GM19328 (cell line): ENCODE results near the gene STAT6.
A peak's percentile ranks its signal among the peaks of the same experiment; 100 is the strongest.

Experiments used
- ATAC-seq: cut with Tn5 transposase; IDR thresholded peaks from one replicate; pipeline ENCODE4 v1.9.1; 2021; ENCODE audit warnings: mild to moderate bottlenecking, moderate library complexity; ENCODE audit not compliant: unreplicated experiment

STAT6 gene, protein sequence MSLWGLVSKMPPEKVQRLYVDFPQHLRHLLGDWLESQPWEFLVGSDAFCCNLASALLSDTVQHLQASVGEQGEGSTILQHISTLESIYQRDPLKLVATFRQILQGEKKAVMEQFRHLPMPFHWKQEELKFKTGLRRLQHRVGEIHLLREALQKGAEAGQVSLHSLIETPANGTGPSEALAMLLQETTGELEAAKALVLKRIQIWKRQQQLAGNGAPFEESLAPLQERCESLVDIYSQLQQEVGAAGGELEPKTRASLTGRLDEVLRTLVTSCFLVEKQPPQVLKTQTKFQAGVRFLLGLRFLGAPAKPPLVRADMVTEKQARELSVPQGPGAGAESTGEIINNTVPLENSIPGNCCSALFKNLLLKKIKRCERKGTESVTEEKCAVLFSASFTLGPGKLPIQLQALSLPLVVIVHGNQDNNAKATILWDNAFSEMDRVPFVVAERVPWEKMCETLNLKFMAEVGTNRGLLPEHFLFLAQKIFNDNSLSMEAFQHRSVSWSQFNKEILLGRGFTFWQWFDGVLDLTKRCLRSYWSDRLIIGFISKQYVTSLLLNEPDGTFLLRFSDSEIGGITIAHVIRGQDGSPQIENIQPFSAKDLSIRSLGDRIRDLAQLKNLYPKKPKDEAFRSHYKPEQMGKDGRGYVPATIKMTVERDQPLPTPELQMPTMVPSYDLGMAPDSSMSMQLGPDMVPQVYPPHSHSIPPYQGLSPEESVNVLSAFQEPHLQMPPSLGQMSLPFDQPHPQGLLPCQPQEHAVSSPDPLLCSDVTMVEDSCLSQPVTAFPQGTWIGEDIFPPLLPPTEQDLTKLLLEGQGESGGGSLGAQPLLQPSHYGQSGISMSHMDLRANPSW

DNA sequence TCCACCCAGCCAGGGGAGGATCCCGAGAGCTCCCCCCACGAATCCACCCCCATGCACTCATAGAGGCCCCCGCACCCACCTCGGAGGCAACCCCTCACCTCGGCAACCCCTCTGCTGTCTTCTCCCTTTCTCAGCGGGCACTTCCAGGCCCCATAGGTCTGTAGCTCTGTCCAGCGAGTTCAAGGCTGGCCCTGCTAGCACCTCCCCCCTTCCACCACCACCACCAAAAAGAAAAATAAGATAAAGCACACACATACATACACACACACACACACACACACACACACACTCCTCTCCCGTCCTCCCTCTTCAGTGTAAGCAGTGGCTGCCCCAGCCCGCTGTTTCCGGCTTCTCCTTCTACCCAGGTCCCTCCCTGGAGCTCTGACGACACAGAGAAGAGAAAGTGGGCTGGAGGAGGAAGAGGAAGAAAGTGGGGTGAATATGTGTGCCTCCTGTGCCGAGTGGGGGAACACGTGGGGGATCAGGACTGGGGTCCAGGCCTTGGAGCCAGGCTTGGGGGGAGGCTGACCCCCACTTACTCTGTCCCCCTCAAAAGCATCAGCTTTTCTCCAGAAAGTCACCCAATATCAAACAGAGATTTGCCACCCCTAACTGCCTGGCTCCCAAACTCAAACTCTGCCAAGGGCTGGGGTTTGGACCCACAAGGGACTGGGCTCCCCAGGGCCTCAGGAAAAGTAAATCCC, at the start of gene STAT6:
Gene STAT6, minus strand, starts transcription at position 332 of the 704 bp plus-strand sequence. CDS start 3,084 bp downstream, outside the sequence.
- peak; percentile 42 for ATAC-seq

DNA sequence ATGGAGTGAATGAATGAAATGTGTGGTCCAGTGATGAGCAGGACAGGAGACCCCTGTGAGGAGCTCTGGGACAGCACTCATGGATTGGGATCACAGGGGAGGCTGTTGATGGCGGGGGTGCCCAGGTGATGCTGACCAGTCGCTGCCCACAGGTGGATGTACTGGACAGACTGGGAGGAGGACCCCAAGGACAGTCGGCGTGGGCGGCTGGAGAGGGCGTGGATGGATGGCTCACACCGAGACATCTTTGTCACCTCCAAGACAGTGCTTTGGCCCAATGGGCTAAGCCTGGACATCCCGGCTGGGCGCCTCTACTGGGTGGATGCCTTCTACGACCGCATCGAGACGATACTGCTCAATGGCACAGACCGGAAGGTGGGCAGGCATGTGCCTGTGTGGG, 49.6 kb upstream of the STAT6 start:
- ATAC-seq: no peak

DNA sequence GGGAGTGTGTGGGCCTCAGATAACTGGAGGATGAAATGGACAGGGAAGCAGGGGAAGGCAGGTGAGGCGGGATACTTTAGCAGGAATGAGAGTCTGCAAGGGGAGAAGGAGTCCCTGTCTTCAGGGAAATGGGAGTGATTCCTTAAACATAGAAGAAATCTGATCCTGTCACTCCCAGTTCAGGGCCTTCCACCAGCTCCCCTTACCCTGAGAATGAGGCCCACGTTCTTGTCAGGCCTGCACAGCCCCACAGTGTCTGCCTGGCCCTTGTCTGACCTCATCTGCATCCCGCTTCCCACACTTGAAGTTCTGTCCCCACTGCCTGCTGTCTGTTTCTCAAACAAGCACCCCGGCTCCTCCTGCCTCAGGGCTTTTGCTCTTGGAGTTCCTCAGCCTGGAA, 48.9 kb upstream of the STAT6 start:
- no peak for ATAC-seq

DNA sequence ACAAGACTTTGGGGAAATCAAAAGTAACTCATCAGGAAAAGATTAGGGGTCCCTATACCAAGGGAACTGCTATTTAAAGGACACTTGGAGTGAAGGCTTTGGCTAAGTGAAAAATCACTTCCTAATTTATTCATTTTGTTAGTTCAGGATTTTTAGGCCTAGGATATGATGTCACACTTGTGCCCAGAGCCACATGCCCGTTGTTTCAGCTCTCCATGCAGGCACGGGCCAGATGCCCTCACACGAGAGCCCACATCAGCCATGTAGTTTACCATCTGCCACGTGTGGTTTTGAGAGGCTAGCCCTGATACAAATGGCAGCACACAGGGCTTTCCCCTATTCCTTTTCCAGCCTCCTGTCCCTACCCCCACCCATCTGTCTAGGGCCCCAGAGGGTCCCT, 48.1 kb upstream of the STAT6 start:
- ATAC-seq: no peak

DNA sequence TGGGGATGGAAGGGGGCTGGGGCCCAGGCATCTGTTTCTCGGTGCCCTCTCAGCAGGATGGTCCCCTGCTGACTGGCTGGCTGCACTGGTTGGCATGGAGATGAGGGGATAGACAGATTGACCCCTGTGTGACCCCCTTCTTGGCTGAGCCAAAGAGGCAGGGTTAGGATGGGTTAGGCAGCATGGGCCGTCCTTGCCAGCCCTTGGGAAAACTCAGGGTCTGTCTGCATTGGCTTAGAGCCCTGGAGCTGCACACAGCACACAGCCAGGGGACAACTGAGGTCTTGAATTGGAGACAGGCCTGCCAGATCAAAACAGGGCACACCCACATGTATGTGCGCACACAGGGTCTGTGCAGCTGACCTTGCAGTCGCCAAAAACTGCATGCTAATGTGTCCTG, 47.5 kb upstream of the STAT6 start:
- ATAC-seq: no peak

DNA sequence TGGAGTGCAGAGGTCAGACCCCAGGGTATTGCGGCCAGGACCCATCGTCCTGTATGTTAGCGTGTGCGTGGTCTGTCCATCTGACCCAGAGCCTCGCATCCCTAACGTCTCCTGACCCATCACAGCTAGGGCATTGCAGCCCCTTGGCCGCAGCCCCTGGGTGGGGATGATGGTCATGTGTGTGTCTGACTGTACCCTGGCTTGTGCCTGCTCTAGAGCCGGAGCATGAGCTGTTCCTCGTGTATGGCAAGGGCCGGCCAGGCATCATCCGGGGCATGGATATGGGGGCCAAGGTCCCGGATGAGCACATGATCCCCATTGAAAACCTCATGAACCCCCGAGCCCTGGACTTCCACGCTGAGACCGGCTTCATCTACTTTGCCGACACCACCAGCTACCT, 47.0 kb upstream of the STAT6 start:
- ATAC-seq: no peak

DNA sequence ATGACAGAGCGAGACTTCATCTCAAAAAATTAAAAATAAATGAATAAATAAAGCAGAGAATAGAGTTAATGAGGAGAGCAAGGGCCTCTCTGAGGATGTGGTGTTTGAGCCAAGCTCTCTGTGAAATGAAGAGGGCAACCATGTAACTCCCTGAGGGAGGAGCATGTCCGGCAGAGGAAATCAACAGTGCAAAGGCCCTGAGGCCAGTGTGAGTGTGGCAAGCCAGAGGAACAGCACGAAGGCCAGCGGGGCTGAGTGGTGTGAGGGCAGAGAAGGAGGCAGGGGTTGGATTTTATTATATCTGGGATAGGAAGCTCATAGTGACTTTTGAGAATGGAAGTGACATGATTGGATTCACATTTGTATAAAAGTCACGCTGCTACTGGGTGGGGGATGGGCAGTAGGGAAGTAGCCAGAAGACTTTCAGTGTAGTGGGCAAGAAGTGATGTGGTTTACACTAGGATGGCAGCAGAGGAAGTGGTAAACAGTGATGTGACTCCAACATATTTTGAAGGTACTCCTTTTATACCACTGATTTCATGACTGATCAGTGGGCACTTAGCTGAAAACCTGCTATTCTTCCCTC, 46.5 kb upstream of the STAT6 start:
- ATAC-seq: no peak

DNA sequence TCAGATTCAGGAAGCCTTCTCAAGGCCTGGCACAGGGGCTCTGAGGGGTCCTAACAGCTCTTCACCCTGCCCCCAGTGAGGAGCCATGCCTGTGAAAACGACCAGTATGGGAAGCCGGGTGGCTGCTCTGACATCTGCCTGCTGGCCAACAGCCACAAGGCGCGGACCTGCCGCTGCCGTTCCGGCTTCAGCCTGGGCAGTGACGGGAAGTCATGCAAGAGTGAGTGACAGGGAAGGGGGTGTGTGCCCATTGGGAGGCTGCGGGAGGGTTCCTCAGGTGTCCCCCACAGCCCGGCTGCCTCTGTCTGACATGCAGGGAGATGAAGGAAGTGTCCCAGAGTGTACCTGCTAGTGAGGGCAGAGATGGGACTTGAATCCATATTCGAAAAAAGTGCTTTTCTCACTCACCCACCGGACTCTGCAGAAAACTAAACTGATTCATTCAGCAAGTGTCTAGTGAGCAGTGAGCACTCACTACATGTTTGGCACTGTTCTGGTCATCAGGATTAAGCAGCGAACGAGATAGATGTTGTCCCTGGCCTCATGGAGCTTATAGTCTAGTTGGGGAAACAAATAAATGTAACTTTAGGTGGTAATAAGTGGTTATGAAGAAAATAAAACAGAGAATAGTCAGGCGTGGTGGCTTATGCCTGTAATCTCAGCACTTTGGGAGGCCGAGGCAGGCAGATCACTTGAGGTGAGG, 45.7 kb upstream of the STAT6 start:
- ATAC-seq: no peak

DNA sequence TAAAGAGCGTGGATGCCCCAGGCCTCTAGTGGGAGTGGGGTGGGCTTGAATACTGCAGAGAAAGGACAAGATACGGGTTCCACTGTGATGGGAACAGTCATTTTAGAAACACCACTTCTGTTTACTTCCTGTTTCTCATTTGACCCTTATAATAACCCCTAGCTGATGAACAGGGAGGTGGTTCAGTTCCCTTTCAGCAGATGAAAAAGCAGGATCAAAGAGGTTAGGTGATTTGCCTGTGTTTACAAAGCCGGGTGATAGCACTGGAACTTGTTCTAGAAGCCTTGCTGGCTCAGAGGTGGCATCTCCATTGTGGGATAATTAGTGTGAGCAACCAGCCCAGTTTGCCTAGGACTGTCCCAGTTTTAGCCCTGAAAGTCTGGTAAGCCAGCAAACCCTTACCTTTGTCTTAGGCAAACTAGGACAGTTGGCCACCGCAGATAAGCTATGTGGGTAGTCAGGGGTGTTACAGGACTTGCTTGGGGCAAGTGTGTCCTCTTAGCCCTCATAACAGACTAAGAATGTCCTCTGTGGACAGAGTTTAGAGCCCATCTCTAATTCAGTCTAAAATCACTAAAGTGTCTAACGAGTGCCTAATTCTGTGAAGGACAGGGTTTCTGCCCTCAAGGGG, 43.8 kb upstream of the STAT6 start:
- no peak for ATAC-seq

DNA sequence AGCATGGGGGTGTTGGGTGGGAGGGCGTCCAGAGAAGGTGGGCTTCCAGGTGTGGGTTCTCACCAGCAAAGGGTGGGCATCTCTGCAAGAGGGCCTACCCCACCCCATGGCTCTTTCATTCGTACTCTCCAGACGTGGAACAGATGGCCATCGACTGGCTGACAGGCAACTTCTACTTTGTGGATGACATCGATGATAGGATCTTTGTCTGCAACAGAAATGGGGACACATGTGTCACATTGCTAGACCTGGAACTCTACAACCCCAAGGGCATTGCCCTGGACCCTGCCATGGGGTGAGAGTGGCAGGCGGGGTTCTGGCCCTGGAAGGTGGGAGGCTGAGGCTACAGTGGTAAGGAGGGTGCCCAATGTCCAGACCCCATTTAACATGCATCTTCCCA, 42.9 kb upstream of the STAT6 start:
- ATAC-seq: no peak

DNA sequence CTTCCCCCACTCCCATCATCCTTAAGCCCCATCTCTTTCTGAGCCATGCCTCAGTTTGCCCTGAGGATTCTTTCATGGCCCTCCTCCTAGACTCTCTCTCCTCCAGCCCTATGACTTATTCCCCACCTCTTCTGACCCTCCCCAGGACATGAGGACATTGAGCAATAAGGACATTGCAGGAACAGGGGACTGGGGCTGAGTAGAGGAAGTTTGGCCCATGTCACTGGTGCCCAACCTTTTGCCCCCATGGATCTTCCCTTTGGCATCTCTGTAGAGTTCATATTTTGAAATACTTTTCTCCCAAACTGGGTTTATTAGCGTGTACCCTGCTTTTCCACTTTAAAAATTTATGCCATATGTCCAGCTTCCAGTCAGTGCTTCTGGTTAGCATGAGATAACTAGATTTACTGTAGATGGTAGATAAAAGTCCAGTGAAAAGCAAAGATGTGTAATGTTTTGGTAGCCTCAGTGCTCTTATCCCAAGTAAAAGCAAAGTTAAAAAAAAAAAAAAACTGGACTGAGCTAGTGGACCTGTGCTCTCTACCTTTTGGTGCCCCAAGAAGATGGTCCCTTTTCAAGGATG, 42.3 kb upstream of the STAT6 start:
- no peak for ATAC-seq

DNA sequence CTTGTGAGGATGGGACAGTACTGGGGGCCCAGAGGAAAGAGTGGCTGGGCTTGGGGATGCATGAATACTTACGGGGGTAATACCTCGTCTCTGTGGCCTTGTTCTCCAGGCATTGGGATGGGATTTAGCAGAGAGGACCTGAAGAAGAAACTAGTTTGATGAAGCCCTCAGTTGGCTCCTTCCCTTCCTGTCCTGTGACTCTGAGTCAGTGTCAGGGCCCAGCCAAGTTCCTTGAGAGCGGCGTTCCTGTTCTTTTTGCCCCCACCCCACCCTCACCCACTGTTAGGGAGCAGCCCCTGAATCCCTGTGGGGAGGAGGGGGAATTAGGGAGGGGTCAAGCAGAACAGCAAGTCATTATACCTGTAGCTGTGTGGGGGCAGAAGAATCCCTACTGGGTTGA, 41.5 kb upstream of the STAT6 start:
- no peak for ATAC-seq

DNA sequence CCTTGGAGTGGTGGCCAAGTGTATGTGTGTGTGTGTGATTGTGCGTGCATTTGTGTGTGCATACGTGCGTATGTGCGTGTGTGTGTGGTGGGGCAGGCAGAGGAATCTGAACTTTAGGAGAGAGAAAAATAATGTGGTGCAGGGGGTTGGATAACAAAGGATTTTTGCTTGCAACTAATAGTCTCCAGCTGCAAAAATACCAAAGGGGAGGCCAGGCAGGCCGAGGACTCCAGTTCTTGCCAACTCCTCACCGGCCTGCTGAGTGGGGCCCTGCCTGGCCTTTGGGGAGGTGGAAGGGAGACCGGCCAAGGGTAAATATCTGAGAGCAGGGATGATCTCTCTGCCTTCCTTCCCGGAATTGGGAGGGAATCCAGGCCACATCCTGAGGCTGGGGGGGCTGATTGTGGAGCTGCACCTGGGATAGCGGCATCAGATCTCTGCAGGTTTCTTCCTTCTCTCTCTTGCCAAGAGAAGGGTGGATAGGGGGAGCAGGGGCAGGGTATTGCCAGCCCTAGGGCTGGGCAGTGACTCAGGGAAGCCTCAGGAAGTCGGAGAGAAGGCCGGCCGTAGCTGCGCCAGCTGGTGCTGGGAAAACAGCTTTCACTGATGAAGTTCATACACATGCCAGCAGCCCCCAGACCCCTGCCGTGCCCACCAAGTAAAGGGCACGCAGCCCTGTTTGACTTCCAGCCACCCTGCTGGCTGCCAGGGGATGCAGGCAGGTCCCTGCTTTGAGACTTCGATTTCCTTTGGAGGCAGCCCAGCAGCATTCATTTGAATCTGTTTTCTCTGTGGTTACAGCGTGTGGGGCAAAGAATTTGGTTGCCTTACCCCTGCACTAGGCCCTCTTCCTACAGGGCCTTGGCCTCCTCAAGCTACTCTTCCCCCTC, 40.8 kb upstream of the STAT6 start:
- no peak for ATAC-seq

DNA sequence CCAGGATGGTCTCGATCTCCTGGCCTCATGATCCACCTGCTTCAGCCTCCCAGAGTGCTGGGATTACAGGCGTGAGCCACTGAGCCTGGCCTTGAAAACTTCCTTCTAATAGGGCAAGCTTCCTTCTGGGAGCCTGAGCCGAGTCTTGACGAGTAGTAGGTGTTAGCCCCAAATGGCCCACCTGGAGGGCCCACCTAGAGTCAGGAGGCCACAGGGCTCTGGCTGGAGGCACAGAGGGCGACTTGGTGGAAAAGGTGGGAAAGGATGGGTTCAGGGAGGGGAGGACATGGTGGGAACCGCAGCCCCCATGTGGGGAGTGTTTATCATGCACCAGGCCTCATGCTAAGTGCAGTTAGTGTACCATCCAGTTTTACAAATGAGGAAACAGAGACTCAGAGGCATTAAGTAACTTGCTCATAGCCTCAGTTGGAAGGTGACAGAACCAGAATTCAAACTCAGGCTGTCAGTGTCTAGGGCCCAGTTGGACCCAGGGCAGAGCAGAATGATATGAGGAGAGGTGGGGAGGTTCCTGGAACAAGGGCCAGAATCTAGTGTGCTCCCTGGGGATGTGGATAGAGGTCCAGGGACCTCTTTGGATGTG, 39.3 kb upstream of the STAT6 start:
- no peak for ATAC-seq

DNA sequence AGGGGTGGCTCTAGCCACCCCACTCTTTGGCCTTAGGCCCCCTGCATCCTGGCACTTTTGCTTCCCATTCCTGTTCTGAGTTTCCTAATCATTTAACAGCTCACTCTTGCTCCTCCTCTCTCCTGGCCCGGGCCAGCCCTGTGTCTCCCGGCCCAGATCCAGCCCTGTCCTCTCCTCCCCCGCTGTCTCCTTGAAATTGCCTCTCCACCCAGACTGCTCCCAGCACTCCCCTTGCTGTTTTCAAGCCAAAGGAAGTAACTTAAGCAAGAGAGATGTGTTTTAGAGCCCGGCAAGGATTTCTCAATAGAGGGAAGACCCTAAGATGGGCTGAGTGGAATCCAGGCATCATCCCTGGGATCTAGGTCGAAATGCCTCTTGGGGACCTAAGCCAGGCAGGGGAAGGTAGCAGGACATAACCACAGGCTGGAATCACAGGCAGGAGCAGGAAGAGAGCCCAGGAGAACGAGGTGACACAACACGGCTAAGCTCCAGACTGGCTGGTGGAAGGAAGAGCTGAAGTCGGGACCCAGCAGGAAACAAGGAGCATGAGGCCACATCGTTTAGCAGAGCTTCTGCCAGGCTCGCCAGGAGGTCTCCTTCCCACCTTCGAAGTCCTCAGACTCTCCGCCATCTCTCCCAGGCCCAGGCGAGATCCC, 38.2 kb upstream of the STAT6 start:
- no peak for ATAC-seq

DNA sequence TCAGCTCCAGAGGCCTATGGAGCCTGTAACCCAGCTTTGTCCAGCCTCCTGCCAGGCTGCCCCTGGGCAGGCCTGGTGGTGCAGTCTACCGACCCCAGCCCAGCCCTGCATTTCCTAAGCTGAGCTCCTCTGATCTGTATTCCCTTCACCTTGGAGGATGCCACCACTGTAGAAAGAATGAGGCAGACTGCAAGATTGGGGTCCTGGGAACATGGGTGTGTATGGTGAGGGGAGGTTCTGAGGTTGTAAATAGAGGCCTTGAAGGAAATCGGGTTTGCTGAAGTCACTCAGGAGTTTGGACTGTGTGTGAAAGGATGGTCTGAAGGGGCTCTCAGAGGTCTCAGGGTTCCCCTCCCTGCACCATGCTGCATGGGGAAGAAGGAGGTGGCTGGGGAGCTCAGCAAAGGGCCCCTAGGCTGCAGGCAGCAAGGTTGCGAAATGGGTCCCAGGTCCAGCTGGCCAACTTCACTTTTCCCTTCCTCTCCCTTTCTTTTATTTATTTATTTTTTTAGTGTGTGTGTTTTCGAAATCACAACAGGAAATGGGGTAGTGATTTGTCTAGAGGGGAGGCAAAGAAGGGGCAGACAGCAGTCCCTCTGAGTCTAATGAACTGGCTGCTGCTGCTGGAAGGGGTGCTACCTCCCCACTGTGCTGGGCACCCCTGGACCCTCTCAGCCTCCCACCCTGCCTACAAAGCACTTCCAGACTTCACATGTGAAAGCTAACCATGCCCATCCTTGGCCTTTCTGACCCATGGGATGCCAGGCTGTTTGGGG, 37.5 kb upstream of the STAT6 start:
- ATAC-seq: no peak
